ENCODE data around the gene NOS2.
"Not testable (repeated sequence)": the region's sequence is repeated elsewhere in the genome, so short reads cannot be mapped to it uniquely, and the experiment has no call there.

Gene NOS2

GRCh38 chr17:27760931-27761330 lies 39.4 kb downstream of the NOS2 start:
- not testable (repeated sequence) for H3K9ac ChIP-seq (ENCODE audit: low read depth, low read length); H3K4me1 ChIP-seq (ENCODE audit: insufficient read depth, low read length); H3K36me3 ChIP-seq (ENCODE audit: insufficient read depth, low read length); H3K9me3 ChIP-seq (ENCODE audit: control insufficient read depth, insufficient read depth, low read length)

GRCh38 chr17:27760069-27760885 lies 40.1 kb downstream of the NOS2 start:
- Histone ChIP-seq H3K9ac (ENCODE audit: low read depth, low read length) (no peak overlapping the region), H3K9me3 (ENCODE audit: control insufficient read depth, insufficient read depth, low read length) (no peaks in the 10 kb centered on the region), H3K36me3 (ENCODE audit: insufficient read depth, low read length) (no peaks in the 10 kb centered on the region), H3K4me1 (ENCODE audit: insufficient read depth, low read length) (no peaks in the 10 kb centered on the region)

GRCh38 chr17:27759528-27759927 lies 40.8 kb downstream of the NOS2 start:
- Histone ChIP-seq H3K4me1 (ENCODE audit: insufficient read depth, low read length) (no peaks in the 10 kb centered on the region), H3K9me3 (ENCODE audit: control insufficient read depth, insufficient read depth, low read length) (no peaks in the 10 kb centered on the region), H3K36me3 (ENCODE audit: insufficient read depth, low read length) (no peaks in the 10 kb centered on the region), H3K9ac (ENCODE audit: low read depth, low read length) (no peak overlapping the region)

GRCh38 chr17:27756467-27757371 lies 43.6 kb downstream of the NOS2 start:
- Histone ChIP-seq H3K9ac (ENCODE audit: low read depth, low read length) (no peak overlapping the region), H3K4me1 (ENCODE audit: insufficient read depth, low read length) (no peaks in the 10 kb centered on the region), H3K9me3 (ENCODE audit: control insufficient read depth, insufficient read depth, low read length) (no peaks in the 10 kb centered on the region), H3K36me3 (ENCODE audit: insufficient read depth, low read length) (no peaks in the 10 kb centered on the region)

GRCh38 chr17:27755706-27756466 lies 44.4 kb downstream of the NOS2 start:
- H3K9me3 ChIP-seq (ENCODE audit: control insufficient read depth, insufficient read depth, low read length), result no peaks in the 10 kb centered on the region
- no peaks in the 10 kb centered on the region for H3K4me1 ChIP-seq (ENCODE audit: insufficient read depth, low read length)
- no peaks in the 10 kb centered on the region for H3K36me3 ChIP-seq (ENCODE audit: insufficient read depth, low read length)
- no peak overlapping the region for H3K9ac ChIP-seq (ENCODE audit: low read depth, low read length)

- no peak overlapping the region for H3K9ac ChIP-seq (ENCODE audit: low read depth, low read length)
- no peaks in the 10 kb centered on the region for H3K36me3 ChIP-seq (ENCODE audit: insufficient read depth, low read length)
- H3K4me1 ChIP-seq (ENCODE audit: insufficient read depth, low read length), result no peaks in the 10 kb centered on the region
- H3K9me3 ChIP-seq (ENCODE audit: control insufficient read depth, insufficient read depth, low read length), result no peaks in the 10 kb centered on the region
These were observed 45.8 kb downstream of the NOS2 start for GRCh38 chr17:27754549-27754948.

- H3K36me3 ChIP-seq (ENCODE audit: insufficient read depth, low read length); H3K9ac ChIP-seq (ENCODE audit: low read depth, low read length); H3K4me1 ChIP-seq (ENCODE audit: insufficient read depth, low read length); H3K9me3 ChIP-seq (ENCODE audit: control insufficient read depth, insufficient read depth, low read length): not testable (repeated sequence)
These were observed 46.6 kb downstream of the NOS2 start for GRCh38 chr17:27753726-27754125.

GRCh38 chr17:27752831-27753619 lies 47.3 kb downstream of the NOS2 start:
- H3K9me3 ChIP-seq (ENCODE audit: control insufficient read depth, insufficient read depth, low read length); H3K4me1 ChIP-seq (ENCODE audit: insufficient read depth, low read length); H3K9ac ChIP-seq (ENCODE audit: low read depth, low read length); H3K36me3 ChIP-seq (ENCODE audit: insufficient read depth, low read length): not testable (repeated sequence)

GRCh38 chr17:27751622-27752490 lies 48.5 kb downstream of the NOS2 start:
- H3K9me3 ChIP-seq (ENCODE audit: control insufficient read depth, insufficient read depth, low read length), result no peaks in the 10 kb centered on the region
- no peaks in the 10 kb centered on the region for H3K36me3 ChIP-seq (ENCODE audit: insufficient read depth, low read length)
- H3K4me1 ChIP-seq (ENCODE audit: insufficient read depth, low read length), result no peaks in the 10 kb centered on the region
- H3K9ac ChIP-seq (ENCODE audit: low read depth, low read length), result no peak overlapping the region

- no peaks in the 10 kb centered on the region for H3K4me1 ChIP-seq (ENCODE audit: insufficient read depth, low read length)
- H3K9me3 ChIP-seq (ENCODE audit: control insufficient read depth, insufficient read depth, low read length), result no peaks in the 10 kb centered on the region
- no peaks in the 10 kb centered on the region for H3K36me3 ChIP-seq (ENCODE audit: insufficient read depth, low read length)
- H3K9ac ChIP-seq (ENCODE audit: low read depth, low read length), result no peak overlapping the region
These were observed 49.2 kb downstream of the NOS2 start for GRCh38 chr17:27751166-27751565.

GRCh38 chr17:27749562-27750150 lies 50.7 kb downstream of the NOS2 start:
- not testable (repeated sequence) for H3K36me3 ChIP-seq (ENCODE audit: insufficient read depth, low read length); H3K9me3 ChIP-seq (ENCODE audit: control insufficient read depth, insufficient read depth, low read length); H3K9ac ChIP-seq (ENCODE audit: low read depth, low read length); H3K4me1 ChIP-seq (ENCODE audit: insufficient read depth, low read length)

GRCh38 chr17:27748360-27748825 lies 51.9 kb downstream of the NOS2 start:
- H3K9me3 ChIP-seq (ENCODE audit: control insufficient read depth, insufficient read depth, low read length), result no peaks in the 10 kb centered on the region
- H3K4me1 ChIP-seq (ENCODE audit: insufficient read depth, low read length), result no peaks in the 10 kb centered on the region
- no peaks in the 10 kb centered on the region for H3K36me3 ChIP-seq (ENCODE audit: insufficient read depth, low read length)
- no peak overlapping the region for H3K9ac ChIP-seq (ENCODE audit: low read depth, low read length)
